Activated T-cell treated with anti-CD3 and anti-CD28 coated beads, Interleukin-2, amount 50 U/mL, for 24 hours (primary cell): ENCODE measurements around the gene MRPS10.
A peak's percentile ranks its signal among the peaks of the same experiment; 100 is the strongest.

ENCODE experiments used
- DNase-seq: peaks from one replicate; pipeline ENCODE4 v3.0.0-alpha.2; 2020
- H3K27ac Mint-ChIP-seq: 2 replicates; pipeline ENCODE4 v1.8.0; 2020; ENCODE audit warnings: mild to moderate bottlenecking, mixed read lengths
- H3K27me3 Mint-ChIP-seq: 2 replicates; pipeline ENCODE4 v1.8.0; 2020; ENCODE audit warnings: mixed read lengths
- H3K36me3 Mint-ChIP-seq: 2 replicates; pipeline ENCODE4 v1.8.0; 2020; ENCODE audit warnings: low read depth, mixed read lengths
- H3K4me1 Mint-ChIP-seq: 2 replicates; pipeline ENCODE4 v1.8.0; 2020; ENCODE audit warnings: low read depth, mixed read lengths
- H3K4me3 Mint-ChIP-seq: 2 replicates; pipeline ENCODE4 v1.8.0; 2020; ENCODE audit warnings: mild to moderate bottlenecking, moderate library complexity, mixed read lengths
- H3K9me3 Mint-ChIP-seq: 2 replicates; pipeline ENCODE4 v1.8.0; 2020; ENCODE audit warnings: mixed read lengths

MRPS10 gene

DNA sequence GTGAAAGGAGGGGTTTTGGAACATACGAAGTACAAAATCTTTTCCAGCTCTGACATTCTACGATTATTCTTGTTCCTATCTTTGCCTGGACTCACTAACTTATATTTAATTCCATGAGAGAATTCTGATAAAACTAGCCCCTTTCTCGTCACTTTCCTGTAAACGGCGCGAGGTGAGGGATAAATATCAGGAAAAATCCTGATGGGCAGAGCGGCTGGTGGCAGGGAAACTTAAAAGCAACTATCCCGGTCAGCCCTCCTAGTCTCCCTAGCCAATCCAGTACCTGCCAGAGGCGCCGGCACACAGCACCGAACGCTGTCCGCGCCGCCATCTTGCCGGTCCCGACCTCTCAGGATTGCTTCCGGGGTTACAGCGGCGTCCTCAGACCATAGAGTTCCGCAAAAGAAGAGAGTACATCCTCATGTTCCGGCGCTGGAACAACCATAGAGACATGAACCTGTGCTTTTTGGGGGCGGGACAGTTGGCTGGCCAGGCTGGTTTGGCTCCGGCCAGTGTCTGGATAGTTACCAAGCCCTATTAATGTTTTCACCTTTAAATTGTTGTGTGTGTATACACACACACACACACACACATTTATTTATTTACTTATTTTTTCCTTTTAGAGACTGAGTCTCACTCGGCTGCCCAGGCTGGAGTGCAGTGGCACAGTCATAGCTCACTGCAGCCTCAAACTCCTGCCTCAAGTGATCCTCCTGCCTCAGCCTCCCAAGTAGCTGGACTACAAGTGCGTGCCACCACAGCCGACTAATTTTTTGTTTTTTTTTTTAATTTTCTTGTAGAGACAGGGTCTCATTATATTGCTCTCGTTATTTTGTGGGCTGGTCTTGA, at the start of gene MRPS10:
Gene MRPS10 (minus strand): TSS at position 343 of the 849 bp plus-strand sequence. CDS start 12 bp downstream, at position 331.
- DNase-seq: peak; percentile 91
- peaks cover 38% of the 10 kb centered on the region for H3K4me1 Mint-ChIP-seq
- peaks cover 33% of the 10 kb centered on the region for H3K36me3 Mint-ChIP-seq
- peak within 1 kb of the TSS; percentile 99 for H3K4me3 Mint-ChIP-seq
- H3K27ac Mint-ChIP-seq: peak within 1 kb of the TSS; percentile 99
- H3K9me3 Mint-ChIP-seq: no peaks in the 10 kb centered on the region
- H3K27me3 Mint-ChIP-seq: no peaks in the 10 kb centered on the region

- H3K36me3 Mint-ChIP-seq: peaks cover 55% of the 10 kb centered on the region
- H3K27ac Mint-ChIP-seq: peak overlapping the region; percentile 14
- no peak overlapping the region for H3K4me3 Mint-ChIP-seq
Measured at GRCh38 chr6:42266538-42266937, 48.9 kb upstream of the MRPS10 start.

GRCh38 chr6:42264852-42265390, 47.3 kb upstream of the MRPS10 start:
- no peak overlapping the region for H3K27ac Mint-ChIP-seq
- H3K4me1 Mint-ChIP-seq: peaks cover 16% of the 10 kb centered on the region
- H3K36me3 Mint-ChIP-seq: peaks cover 53% of the 10 kb centered on the region
- H3K27me3 Mint-ChIP-seq: no peaks in the 10 kb centered on the region
- no peak for DNase-seq
- H3K9me3 Mint-ChIP-seq: no peaks in the 10 kb centered on the region
- no peak overlapping the region for H3K4me3 Mint-ChIP-seq

More at GRCh38 chr6:42266538-42266937, 48.9 kb upstream of the MRPS10 start:
- no peaks in the 10 kb centered on the region for H3K27me3 Mint-ChIP-seq
- peaks cover 14% of the 10 kb centered on the region for H3K4me1 Mint-ChIP-seq
- DNase-seq: no peak
- no peaks in the 10 kb centered on the region for H3K9me3 Mint-ChIP-seq

GRCh38 chr6:42264162-42264851, 46.6 kb upstream of the MRPS10 start:
- H3K4me1 Mint-ChIP-seq: peaks cover 12% of the 10 kb centered on the region
- H3K9me3 Mint-ChIP-seq: no peaks in the 10 kb centered on the region
- no peaks in the 10 kb centered on the region for H3K27me3 Mint-ChIP-seq
- no peak overlapping the region for H3K27ac Mint-ChIP-seq
- H3K36me3 Mint-ChIP-seq: peaks cover 47% of the 10 kb centered on the region
- no peak overlapping the region for H3K4me3 Mint-ChIP-seq
- no peak for DNase-seq

DNA sequence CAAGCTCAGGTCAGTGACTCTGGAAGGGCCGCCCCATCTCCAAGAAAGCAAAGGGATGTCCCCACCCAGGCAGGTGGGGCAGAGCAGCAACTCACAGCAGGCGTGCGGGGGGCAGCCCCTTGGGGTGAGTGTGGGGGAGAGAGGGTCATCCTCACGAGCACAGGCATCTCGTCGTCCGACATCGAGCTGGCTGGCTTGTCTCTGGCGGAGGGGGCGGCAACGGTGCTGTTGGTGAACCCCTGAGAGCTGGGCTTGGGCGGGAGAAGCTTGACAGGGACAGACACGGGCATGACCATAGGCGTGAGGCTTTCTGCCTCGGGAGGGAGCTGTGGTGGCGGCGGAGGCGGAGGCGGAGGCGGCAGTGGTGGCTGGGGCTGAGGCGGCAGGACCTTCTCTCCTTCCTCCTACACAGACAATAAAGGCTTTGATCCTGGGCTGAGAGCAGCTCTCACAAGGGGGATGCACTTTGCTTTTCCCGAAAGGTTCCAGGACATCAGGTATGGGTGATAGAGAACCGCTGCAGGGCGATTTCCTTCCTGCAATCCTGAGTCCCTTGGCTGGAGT, 45.6 kb upstream of the MRPS10 start:
- no peak overlapping the region for H3K4me3 Mint-ChIP-seq
- H3K27me3 Mint-ChIP-seq: no peaks in the 10 kb centered on the region
- peak overlapping the region; percentile 28 for H3K27ac Mint-ChIP-seq
- H3K9me3 Mint-ChIP-seq: no peaks in the 10 kb centered on the region
- H3K4me1 Mint-ChIP-seq: peaks cover 11% of the 10 kb centered on the region
- DNase-seq: no peak
- peaks cover 43% of the 10 kb centered on the region for H3K36me3 Mint-ChIP-seq

GRCh38 chr6:42260972-42261371, 43.3 kb upstream of the MRPS10 start:
- H3K4me1 Mint-ChIP-seq: peaks cover 11% of the 10 kb centered on the region
- peak overlapping the region; percentile 63 for H3K27ac Mint-ChIP-seq
- H3K36me3 Mint-ChIP-seq: peaks cover 51% of the 10 kb centered on the region
- no peaks in the 10 kb centered on the region for H3K9me3 Mint-ChIP-seq
- H3K27me3 Mint-ChIP-seq: no peaks in the 10 kb centered on the region
- peak; percentile 67 for DNase-seq
- H3K4me3 Mint-ChIP-seq: no peak overlapping the region

- peaks cover 12% of the 10 kb centered on the region for H3K4me1 Mint-ChIP-seq
- no peak overlapping the region for H3K4me3 Mint-ChIP-seq
- DNase-seq: no peak
- no peaks in the 10 kb centered on the region for H3K27me3 Mint-ChIP-seq
- peaks cover 56% of the 10 kb centered on the region for H3K36me3 Mint-ChIP-seq
- peak overlapping the region; percentile 57 for H3K27ac Mint-ChIP-seq
- H3K9me3 Mint-ChIP-seq: no peaks in the 10 kb centered on the region
Measured at GRCh38 chr6:42260396-42260888, 42.8 kb upstream of the MRPS10 start.

GRCh38 chr6:42259841-42260395, 42.3 kb upstream of the MRPS10 start:
- Mint-ChIP-seq H3K36me3 (peaks cover 61% of the 10 kb centered on the region), H3K27me3 (no peaks in the 10 kb centered on the region), H3K4me3 (no peak overlapping the region), H3K9me3 (no peaks in the 10 kb centered on the region), H3K4me1 (peaks cover 17% of the 10 kb centered on the region), H3K27ac (peak overlapping the region; percentile 57)
- DNase-seq: no peak

DNA sequence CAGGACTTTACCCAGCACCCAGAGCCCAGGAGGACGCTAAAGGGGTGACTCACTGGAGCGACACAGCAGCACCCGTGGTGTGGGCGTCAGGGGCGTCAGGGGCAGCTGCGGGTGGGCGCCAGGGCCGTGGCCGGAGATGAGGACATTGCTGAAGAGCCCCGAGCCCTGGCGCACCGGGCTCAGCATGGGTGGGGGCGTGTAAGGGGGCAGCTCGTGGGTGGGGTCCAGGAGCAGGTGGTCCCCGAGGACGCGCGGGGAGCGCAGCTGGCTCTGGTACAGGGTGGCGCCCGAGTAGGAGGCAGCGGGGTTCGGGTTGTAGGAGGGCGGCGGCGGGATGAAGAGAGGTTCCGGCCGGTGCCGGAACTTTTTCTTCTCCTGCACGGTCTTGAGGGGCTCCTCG, 41.6 kb upstream of the MRPS10 start:
- Mint-ChIP-seq H3K9me3 (no peaks in the 10 kb centered on the region), H3K36me3 (peaks cover 63% of the 10 kb centered on the region), H3K27ac (no peak overlapping the region), H3K4me1 (peaks cover 20% of the 10 kb centered on the region), H3K4me3 (no peak overlapping the region), H3K27me3 (no peaks in the 10 kb centered on the region)
- DNase-seq: no peak

- Mint-ChIP-seq H3K9me3 (no peaks in the 10 kb centered on the region), H3K4me3 (no peak overlapping the region), H3K4me1 (peaks cover 20% of the 10 kb centered on the region), H3K27ac (peak overlapping the region; percentile 19), H3K36me3 (peaks cover 66% of the 10 kb centered on the region), H3K27me3 (no peaks in the 10 kb centered on the region)
- DNase-seq: no peak
Measured at GRCh38 chr6:42257614-42258013, 40.0 kb upstream of the MRPS10 start.

- Mint-ChIP-seq H3K9me3 (no peaks in the 10 kb centered on the region), H3K27ac (no peak overlapping the region), H3K4me3 (no peak overlapping the region), H3K27me3 (no peaks in the 10 kb centered on the region), H3K4me1 (peaks cover 19% of the 10 kb centered on the region), H3K36me3 (peaks cover 70% of the 10 kb centered on the region)
- no peak for DNase-seq
Measured at GRCh38 chr6:42257063-42257462, 39.4 kb upstream of the MRPS10 start.

GRCh38 chr6:42255050-42255449, 37.4 kb upstream of the MRPS10 start:
- H3K4me3 Mint-ChIP-seq: no peak overlapping the region
- no peaks in the 10 kb centered on the region for H3K27me3 Mint-ChIP-seq
- peak overlapping the region; percentile 63 for H3K27ac Mint-ChIP-seq
- H3K36me3 Mint-ChIP-seq: peaks cover 76% of the 10 kb centered on the region
- H3K9me3 Mint-ChIP-seq: no peaks in the 10 kb centered on the region
- peaks cover 9% of the 10 kb centered on the region for H3K4me1 Mint-ChIP-seq
- DNase-seq: no peak

- H3K27ac Mint-ChIP-seq: peak overlapping the region; percentile 59
- DNase-seq: no peak
- H3K4me3 Mint-ChIP-seq: no peak overlapping the region
- H3K4me1 Mint-ChIP-seq: peaks cover 9% of the 10 kb centered on the region
- H3K27me3 Mint-ChIP-seq: no peaks in the 10 kb centered on the region
- H3K9me3 Mint-ChIP-seq: no peaks in the 10 kb centered on the region
- H3K36me3 Mint-ChIP-seq: peaks cover 80% of the 10 kb centered on the region
Measured at GRCh38 chr6:42254505-42254904, 36.8 kb upstream of the MRPS10 start.

DNA sequence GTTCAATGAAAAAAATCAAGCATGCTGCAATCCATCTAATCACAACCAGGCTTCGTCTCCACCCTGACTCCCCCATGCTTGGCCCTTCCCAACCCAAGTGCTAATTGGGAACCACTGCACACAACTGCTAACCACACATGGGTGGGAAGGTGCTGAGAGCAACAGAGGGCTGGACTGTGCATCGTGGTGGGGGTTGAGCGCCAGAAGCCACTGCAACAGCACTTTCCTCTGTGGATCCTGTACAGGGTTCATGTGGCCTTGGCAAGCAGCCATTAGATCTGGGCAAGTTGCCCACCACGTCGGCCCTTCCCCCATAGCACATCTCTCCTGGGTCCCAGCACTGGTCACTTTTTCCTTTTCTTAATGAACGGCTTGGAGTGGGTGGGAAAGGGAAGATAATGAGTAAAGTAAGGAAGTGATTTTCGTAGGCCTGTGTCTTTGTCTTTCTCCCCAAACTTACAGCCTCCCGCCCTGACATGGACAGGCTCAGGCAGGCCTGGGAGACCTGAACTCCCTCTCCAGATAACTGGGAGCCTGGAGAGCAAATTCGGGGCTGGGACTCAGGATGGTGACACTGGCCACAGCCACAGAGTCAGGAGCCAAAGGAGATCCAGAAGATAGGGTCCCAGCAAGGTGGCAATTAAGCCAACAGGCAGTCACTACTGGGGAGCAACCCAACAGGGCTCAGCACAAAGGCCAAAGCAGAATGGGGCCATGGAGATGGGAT, 34.4 kb upstream of the MRPS10 start:
- DNase-seq: no peak

More for the DNA sequence above, 34.4 kb upstream of the MRPS10 start:
- Mint-ChIP-seq H3K36me3 (peaks cover 77% of the 10 kb centered on the region), H3K4me3 (no peak overlapping the region), H3K4me1 (peaks cover 9% of the 10 kb centered on the region), H3K27ac (peak overlapping the region; percentile 51), H3K9me3 (no peaks in the 10 kb centered on the region), H3K27me3 (no peaks in the 10 kb centered on the region)
